ENCODE data around the gene WDR11. TPM values are rescaled to one million over a fixed set of nuclear protein-coding genes. Genes with fewer than 3 reads are reported as not detected.

The WDR11 gene
- total RNA-seq, 1 donor: 87.2 TPM

GRCh38 chr10:120927352-120927751 lies 76.2 kb downstream of the WDR11 start:
- TF ChIP-seq CTCF (IDR thresholded peaks at IDR 0.05; ENCODE audit: extremely low read depth, low read depth, low read length): no peak
- no peak for DNase-seq (ENCODE audit: insufficient read length, low spot score, missing footprints)
- no peak overlapping the region for H2AFZ ChIP-seq (ENCODE audit: low read length)

GRCh38 chr10:120929166-120929565 lies 78.0 kb downstream of the WDR11 start:
- H3K9me3 ChIP-seq (ENCODE audit: low read depth, low read length): no peaks in the 10 kb centered on the region
- no peak for DNase-seq (ENCODE audit: insufficient read length, low spot score, missing footprints)
- no peaks in the 10 kb centered on the region for H3K79me2 ChIP-seq (ENCODE audit: insufficient read depth, low read length)
- no peaks in the 10 kb centered on the region for H3K4me1 ChIP-seq (ENCODE audit: insufficient read depth, low read length)
- no peak overlapping the region for H3K27ac ChIP-seq (ENCODE audit: low read depth, low read length)
- no peak overlapping the region for H3K4me3 ChIP-seq (ENCODE audit: insufficient read depth, low read length)
- H4K20me1 ChIP-seq (ENCODE audit: insufficient read depth, low read length): no peaks in the 10 kb centered on the region
- H2AFZ ChIP-seq (ENCODE audit: low read length): no peak overlapping the region
- H3K27me3 ChIP-seq (ENCODE audit: insufficient read depth, low read length): no peaks in the 10 kb centered on the region
- no peaks in the 10 kb centered on the region for H3K36me3 ChIP-seq (ENCODE audit: insufficient read depth, low read length)
- H3K4me2 ChIP-seq (ENCODE audit: insufficient read depth, low read length): no peak overlapping the region
- TF ChIP-seq CTCF (IDR thresholded peaks at IDR 0.05; ENCODE audit: extremely low read depth, low read depth, low read length): no peak

More at GRCh38 chr10:120927352-120927751, 76.2 kb downstream of the WDR11 start:
- Histone ChIP-seq H3K4me3 (ENCODE audit: insufficient read depth, low read length) (no peak overlapping the region), H4K20me1 (ENCODE audit: insufficient read depth, low read length) (no peaks in the 10 kb centered on the region), H3K79me2 (ENCODE audit: insufficient read depth, low read length) (no peaks in the 10 kb centered on the region), H3K4me1 (ENCODE audit: insufficient read depth, low read length) (no peaks in the 10 kb centered on the region), H3K27me3 (ENCODE audit: insufficient read depth, low read length) (no peaks in the 10 kb centered on the region), H3K9me3 (ENCODE audit: low read depth, low read length) (no peaks in the 10 kb centered on the region), H3K27ac (ENCODE audit: low read depth, low read length) (no peak overlapping the region), H3K4me2 (ENCODE audit: insufficient read depth, low read length) (no peak overlapping the region), H3K36me3 (ENCODE audit: insufficient read depth, low read length) (no peaks in the 10 kb centered on the region)

GRCh38 chr10:120931423-120931822 lies 80.3 kb downstream of the WDR11 start:
- no peaks in the 10 kb centered on the region for H3K27me3 ChIP-seq (ENCODE audit: insufficient read depth, low read length)
- H4K20me1 ChIP-seq (ENCODE audit: insufficient read depth, low read length): no peaks in the 10 kb centered on the region
- no peak overlapping the region for H3K4me2 ChIP-seq (ENCODE audit: insufficient read depth, low read length)
- H3K36me3 ChIP-seq (ENCODE audit: insufficient read depth, low read length): no peaks in the 10 kb centered on the region
- no peak overlapping the region for H2AFZ ChIP-seq (ENCODE audit: low read length)
- no peak overlapping the region for H3K4me3 ChIP-seq (ENCODE audit: insufficient read depth, low read length)
- DNase-seq (ENCODE audit: insufficient read length, low spot score, missing footprints): no peak
- no peak overlapping the region for H3K27ac ChIP-seq (ENCODE audit: low read depth, low read length)
- no peaks in the 10 kb centered on the region for H3K79me2 ChIP-seq (ENCODE audit: insufficient read depth, low read length)
- no peaks in the 10 kb centered on the region for H3K4me1 ChIP-seq (ENCODE audit: insufficient read depth, low read length)
- no peak for TF ChIP-seq CTCF (IDR thresholded peaks at IDR 0.05; ENCODE audit: extremely low read depth, low read depth, low read length)
- no peaks in the 10 kb centered on the region for H3K9me3 ChIP-seq (ENCODE audit: low read depth, low read length)

GRCh38 chr10:120931999-120932398 lies 80.8 kb downstream of the WDR11 start:
- TF ChIP-seq CTCF (IDR thresholded peaks at IDR 0.05; ENCODE audit: extremely low read depth, low read depth, low read length): no peak
- DNase-seq (ENCODE audit: insufficient read length, low spot score, missing footprints): no peak

More at GRCh38 chr10:120931999-120932398, 80.8 kb downstream of the WDR11 start:
- H3K79me2 ChIP-seq (ENCODE audit: insufficient read depth, low read length): no peaks in the 10 kb centered on the region
- no peak overlapping the region for H3K4me3 ChIP-seq (ENCODE audit: insufficient read depth, low read length)
- no peaks in the 10 kb centered on the region for H3K36me3 ChIP-seq (ENCODE audit: insufficient read depth, low read length)
- H3K4me2 ChIP-seq (ENCODE audit: insufficient read depth, low read length): no peak overlapping the region
- no peak overlapping the region for H3K27ac ChIP-seq (ENCODE audit: low read depth, low read length)
- no peak overlapping the region for H2AFZ ChIP-seq (ENCODE audit: low read length)
- no peaks in the 10 kb centered on the region for H3K9me3 ChIP-seq (ENCODE audit: low read depth, low read length)
- no peaks in the 10 kb centered on the region for H3K27me3 ChIP-seq (ENCODE audit: insufficient read depth, low read length)
- no peaks in the 10 kb centered on the region for H3K4me1 ChIP-seq (ENCODE audit: insufficient read depth, low read length)
- no peaks in the 10 kb centered on the region for H4K20me1 ChIP-seq (ENCODE audit: insufficient read depth, low read length)

All from osteoblast (primary cell).